HG02970 (cell line): ENCODE data around the gene ELK1.
"Not testable (repeated sequence)": the region's sequence is repeated elsewhere in the genome, so short reads cannot be mapped to it uniquely, and the experiment has no call there.

Source experiments
- ATAC-seq: cut with Tn5 transposase; IDR thresholded peaks from one replicate; pipeline ENCODE4 v1.9.1; 2021; ENCODE audit warnings: mild to moderate bottlenecking, moderate library complexity, moderate number of reproducible peaks; ENCODE audit not compliant: unreplicated experiment, low FRiP score

ELK1 gene

GRCh38 chrX:47613082-47613481 is 37.3 kb downstream of the ELK1 start:
- no peak for ATAC-seq

- ATAC-seq, result no peak
Observed at GRCh38 chrX:47612418-47612817, 37.9 kb downstream of the ELK1 start.

DNA sequence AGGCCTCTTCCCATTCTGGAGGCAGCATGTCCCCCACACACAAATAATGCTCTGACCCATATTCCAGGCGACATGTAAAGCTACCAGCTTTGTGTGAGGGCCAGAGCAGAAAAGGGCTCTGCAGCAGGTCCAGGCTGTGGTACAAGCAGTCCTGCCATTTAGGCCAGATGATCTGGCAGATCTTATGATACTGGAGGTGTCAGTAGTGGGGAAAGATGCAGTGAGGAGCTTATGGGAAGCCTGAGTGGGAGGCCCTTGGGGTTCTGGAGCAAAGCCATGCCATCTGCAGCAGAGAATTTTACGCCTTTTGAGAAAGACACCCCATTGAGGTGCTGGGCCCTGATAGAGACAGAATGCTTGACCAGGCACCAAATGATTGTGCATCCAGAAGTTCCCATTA is 38.4 kb downstream of the ELK1 start:
- no peak for ATAC-seq

DNA sequence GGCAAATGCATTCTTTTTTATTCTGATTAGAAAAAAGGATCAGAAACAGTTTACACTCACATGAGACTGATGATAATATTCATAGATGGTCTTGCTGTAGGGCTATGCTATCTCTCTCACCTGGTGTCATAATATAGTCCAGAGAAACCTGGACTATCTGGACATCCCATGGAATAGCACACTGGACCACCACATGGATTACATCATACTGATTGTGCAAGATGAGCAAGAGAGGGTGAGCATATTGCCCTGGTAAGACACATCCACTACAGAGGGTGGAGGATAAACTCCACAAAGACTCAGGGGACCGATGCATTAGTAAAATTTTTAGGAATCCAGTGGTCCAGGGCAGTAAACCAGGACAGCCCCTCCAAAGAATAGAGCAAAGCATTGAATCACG is 38.9 kb downstream of the ELK1 start:
- ATAC-seq, result no peak

- no peak for ATAC-seq
Observed at GRCh38 chrX:47610511-47610910, 39.9 kb downstream of the ELK1 start.

DNA sequence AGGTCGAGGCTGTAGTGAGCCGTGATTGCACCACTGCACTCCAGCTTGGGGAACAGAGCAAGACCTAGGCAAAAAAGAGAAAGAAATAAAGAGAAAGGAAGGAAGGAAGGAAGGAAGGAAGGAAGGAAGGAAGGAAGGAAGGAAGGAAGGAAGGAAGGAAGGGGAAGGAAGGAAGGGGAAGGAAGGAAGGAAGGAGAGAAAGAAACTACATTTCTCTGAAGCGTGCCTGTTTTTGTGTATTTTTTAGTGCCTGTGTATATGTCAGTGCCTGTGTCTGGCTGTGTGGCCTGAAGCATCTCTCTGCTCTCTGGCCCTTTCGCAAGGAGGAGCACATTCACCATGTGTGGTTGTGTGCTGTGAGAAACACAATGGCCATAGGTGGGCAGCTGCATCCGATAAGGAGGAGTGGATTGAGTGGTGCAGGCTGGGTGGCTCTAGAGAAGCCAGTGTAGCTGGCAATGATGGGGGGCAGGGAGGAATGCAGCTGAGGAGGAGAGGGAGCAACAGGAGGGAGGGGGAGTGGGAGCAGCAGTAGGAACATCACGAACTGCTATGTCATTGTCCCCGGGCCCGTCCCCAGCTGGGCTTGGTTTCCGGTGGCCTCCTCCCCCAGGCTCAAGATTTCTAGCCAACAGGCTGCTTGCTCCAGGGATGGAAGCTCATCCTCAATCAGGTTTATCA is 42.1 kb downstream of the ELK1 start:
- ATAC-seq, result no peak

DNA sequence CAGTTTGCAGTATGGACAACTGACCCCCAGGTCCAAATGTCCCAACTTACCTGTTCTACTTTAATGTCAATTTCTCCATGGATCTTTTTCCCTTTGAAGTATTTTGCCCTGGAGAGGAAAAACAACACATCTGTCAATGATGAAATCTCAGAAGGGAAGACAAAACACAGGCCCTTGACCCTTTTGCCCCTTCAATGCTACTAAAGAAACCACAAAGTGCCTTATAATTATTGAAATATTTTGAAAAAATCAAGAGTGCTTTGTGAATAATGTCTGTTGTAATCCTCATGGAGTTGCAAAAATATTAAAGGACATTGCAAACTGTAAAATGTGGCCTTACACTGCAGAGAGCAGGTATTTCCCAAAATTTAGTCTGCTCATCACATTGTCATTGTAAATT is 43.3 kb downstream of the ELK1 start:
- ATAC-seq, result no peak

- no peak for ATAC-seq
Observed at GRCh38 chrX:47605024-47605423, 45.3 kb downstream of the ELK1 start.

- not testable (repeated sequence) for ATAC-seq
Observed at GRCh38 chrX:47603125-47603524, 47.2 kb downstream of the ELK1 start.

DNA sequence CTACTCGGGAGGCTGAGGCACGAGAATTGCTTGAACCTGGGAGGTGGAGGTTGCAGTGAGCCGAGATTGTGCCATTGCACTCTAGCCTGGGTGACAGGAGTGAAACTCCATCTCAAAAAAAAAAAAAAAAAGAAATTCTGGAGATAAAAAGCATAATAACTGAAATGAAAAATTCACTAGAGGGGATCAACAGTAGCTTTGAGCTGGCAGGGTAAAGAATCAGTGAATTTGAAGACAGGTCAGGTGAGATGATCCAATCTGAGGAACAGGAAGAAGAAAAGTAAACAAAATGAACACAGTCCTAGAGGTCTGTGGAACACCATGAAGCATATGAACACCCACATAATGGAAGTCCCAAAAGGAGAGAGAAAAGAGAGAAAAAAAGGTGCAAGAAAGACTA is 53.1 kb downstream of the ELK1 start:
- no peak for ATAC-seq

- no peak for ATAC-seq
Observed at GRCh38 chrX:47596256-47596655, 54.1 kb downstream of the ELK1 start.

DNA sequence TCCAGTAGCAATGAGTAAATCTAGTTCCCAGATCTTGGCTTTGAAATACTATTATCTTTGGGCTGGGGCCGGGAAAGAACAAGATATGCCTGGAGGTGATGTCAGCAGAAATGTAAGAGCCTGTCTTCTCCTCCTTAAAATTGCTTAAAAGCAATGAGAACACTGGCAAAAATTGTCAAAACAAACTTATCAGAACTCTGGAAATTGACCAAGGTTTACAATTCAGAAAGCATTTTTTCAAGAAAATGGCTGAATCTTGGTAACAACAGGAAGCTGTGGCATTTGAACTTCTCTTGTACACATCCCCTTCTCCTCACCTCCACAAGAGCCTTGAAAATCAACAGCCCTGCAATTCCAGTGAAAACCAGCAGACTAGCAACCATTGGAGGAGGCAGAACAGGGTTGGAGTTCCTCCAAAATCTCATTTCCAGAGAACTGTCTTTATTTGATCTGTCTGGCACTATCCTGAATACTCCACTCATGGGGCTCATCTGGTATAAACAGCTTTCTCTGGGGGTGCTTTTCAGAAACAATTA is 54.6 kb downstream of the ELK1 start:
- ATAC-seq, result no peak

DNA sequence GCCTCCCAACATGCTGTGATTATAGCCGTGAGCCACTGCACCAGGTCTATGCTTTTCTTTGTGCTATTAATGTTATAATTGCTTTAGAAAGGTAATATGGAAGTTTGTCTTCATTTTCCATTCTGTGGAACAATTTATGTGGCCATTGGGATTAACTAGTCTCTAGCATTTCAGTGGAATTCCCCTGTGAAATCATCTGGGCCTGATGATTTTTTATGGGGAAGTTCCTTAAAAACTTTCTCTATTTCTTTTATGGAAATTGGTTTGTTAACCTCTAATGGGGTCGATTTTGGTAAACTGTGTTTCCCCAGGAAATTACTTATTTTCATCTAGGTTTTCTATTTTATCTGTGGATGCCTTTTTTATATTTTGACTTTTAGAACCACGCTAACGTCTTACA is 56.8 kb downstream of the ELK1 start:
- ATAC-seq, result no peak

GRCh38 chrX:47590984-47591383 is 59.4 kb downstream of the ELK1 start:
- ATAC-seq, result no peak

DNA sequence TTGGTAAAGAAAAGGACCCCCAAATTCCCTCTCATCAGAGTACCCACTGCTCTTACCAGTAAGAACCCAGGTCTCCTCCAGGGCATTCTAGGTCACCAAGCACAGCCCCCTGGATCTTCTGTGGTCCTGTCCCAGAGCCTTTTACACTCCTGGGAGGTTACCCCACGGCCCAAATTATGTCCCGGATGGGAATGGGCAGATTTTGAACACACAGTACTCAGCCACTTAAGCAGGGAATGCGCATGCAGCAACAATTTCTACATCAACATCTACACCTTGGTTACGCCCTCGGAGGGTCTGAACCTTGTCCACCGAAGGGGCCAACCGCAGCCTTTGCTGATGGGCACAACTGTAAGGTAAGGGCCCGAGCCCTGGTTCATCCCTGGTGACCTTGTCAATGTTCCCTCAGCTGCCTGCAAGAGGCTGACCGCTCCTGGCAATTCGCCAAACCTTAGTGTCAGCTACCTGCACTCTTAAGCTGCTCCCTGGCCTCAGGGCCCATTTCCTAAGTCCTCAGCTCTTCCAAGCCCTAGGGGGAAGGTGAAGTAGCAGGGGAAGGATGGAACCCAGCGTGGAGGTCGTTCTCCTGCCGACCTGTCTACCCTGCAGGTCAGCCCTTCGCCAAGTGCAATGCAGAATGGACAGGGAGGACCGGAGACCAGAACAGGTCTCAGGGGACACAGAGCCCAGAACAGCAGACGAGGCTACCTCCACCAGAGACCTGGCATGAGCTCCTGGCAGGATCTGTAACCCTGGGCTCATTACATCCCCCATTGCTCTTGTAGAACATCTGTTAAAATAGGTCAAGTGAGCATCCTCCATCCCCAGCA is 62.2 kb downstream of the ELK1 start:
- no peak for ATAC-seq

- ATAC-seq, result no peak
Observed at GRCh38 chrX:47587091-47587891, 63.1 kb downstream of the ELK1 start.

GRCh38 chrX:47586043-47586787 is 64.1 kb downstream of the ELK1 start:
- ATAC-seq, result no peak
